ENCODE data around the gene SPG21. TPM values are rescaled to one million over a fixed set of nuclear protein-coding genes. Genes with fewer than 3 reads are reported as not detected.

Gene SPG21
- total and polyA plus RNA-seq, 10 donors: 48.9 to 101 (median 80.6) TPM

GRCh38 chr15:64944961-64945360, 44.8 kb downstream of the SPG21 start:
- TF ChIP-seq POLR2A (IDR thresholded peaks at IDR 0.05) (no peak), POLR2AphosphoS5 (IDR thresholded peaks at IDR 0.05) (no peak)
- TF ChIP-seq, protein P1, sequence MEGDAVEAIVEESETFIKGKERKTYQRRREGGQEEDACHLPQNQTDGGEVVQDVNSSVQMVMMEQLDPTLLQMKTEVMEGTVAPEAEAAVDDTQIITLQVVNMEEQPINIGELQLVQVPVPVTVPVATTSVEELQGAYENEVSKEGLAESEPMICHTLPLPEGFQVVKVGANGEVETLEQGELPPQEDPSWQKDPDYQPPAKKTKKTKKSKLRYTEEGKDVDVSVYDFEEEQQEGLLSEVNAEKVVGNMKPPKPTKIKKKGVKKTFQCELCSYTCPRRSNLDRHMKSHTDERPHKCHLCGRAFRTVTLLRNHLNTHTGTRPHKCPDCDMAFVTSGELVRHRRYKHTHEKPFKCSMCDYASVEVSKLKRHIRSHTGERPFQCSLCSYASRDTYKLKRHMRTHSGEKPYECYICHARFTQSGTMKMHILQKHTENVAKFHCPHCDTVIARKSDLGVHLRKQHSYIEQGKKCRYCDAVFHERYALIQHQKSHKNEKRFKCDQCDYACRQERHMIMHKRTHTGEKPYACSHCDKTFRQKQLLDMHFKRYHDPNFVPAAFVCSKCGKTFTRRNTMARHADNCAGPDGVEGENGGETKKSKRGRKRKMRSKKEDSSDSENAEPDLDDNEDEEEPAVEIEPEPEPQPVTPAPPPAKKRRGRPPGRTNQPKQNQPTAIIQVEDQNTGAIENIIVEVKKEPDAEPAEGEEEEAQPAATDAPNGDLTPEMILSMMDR (IDR thresholded peaks at IDR 0.05 in 8 of 11, conservative IDR thresholded peaks at IDR 0.05 in 3 of 11): no peak
- WGBS, 5 donors: 66 to 72% (median 69%) methylated on average over 4 of the region's 4 CpGs
- H3K27ac ChIP-seq: no peak overlapping the region
- no peaks in the 10 kb centered on the region for H3K9me3 ChIP-seq
- H3K27me3 ChIP-seq (replicated peaks in 1 of 7): no peaks in the 10 kb centered on the region
- no peak overlapping the region for H3K4me3 ChIP-seq
- H3K4me1 ChIP-seq: no peaks in the 10 kb centered on the region
- DNase-seq: no peak
- peaks cover 0 to 82% (median 14%) of the 10 kb centered on the region in 6 donors for H3K36me3 ChIP-seq
- intact Hi-C loops (cut with DNase I; ENCODE audit: low total_unique reads): no loop called here

- no peak for DNase-seq
- WGBS, 5 donors: 83 to 95% (median 88%) methylated on average over 6 of the region's 6 CpGs
- Histone ChIP-seq H3K4me3 (no peak overlapping the region), H3K27me3 (replicated peaks in 1 of 7) (no peaks in the 10 kb centered on the region), H3K27ac (no peak overlapping the region), H3K9me3 (no peaks in the 10 kb centered on the region), H3K4me1 (no peaks in the 10 kb centered on the region), H3K36me3 (peaks cover 0 to 77% (median 7%) of the 10 kb centered on the region in 6 donors)
- intact Hi-C loops (cut with DNase I; ENCODE audit: low total_unique reads): no loop called here
- no peak for TF ChIP-seq POLR2A (IDR thresholded peaks at IDR 0.05)
- TF ChIP-seq POLR2AphosphoS5 (IDR thresholded peaks at IDR 0.05): no peak
- TF ChIP-seq, protein P1 (IDR thresholded peaks at IDR 0.05 in 8 of 11, conservative IDR thresholded peaks at IDR 0.05 in 3 of 11): no peak
Observed at GRCh38 chr15:64943512-64944225, 46.0 kb downstream of the SPG21 start.

- DNase-seq: no peak
- no peaks in the 10 kb centered on the region for H3K4me1 ChIP-seq
- 82 to 93% (median 90%) methylated on average over 8 of the region's 8 CpGs for WGBS, 5 donors
- intact Hi-C loops (cut with DNase I; ENCODE audit: low total_unique reads): no loop called here
- H3K27me3 ChIP-seq (replicated peaks in 1 of 7): no peaks in the 10 kb centered on the region
- H3K36me3 ChIP-seq: peaks cover 0 to 69% (median 6%) of the 10 kb centered on the region in 6 donors
- H3K4me3 ChIP-seq: no peak overlapping the region
- H3K9me3 ChIP-seq: no peaks in the 10 kb centered on the region
- no peak overlapping the region for H3K27ac ChIP-seq
- peak in 2 of 3 donors; percentile 20 to 26 for TF ChIP-seq POLR2AphosphoS5 (IDR thresholded peaks at IDR 0.05)
- TF ChIP-seq, protein P1 (IDR thresholded peaks at IDR 0.05 in 8 of 11, conservative IDR thresholded peaks at IDR 0.05 in 3 of 11): no peak
Observed at GRCh38 chr15:64942356-64942755, 47.4 kb downstream of the SPG21 start.

DNA sequence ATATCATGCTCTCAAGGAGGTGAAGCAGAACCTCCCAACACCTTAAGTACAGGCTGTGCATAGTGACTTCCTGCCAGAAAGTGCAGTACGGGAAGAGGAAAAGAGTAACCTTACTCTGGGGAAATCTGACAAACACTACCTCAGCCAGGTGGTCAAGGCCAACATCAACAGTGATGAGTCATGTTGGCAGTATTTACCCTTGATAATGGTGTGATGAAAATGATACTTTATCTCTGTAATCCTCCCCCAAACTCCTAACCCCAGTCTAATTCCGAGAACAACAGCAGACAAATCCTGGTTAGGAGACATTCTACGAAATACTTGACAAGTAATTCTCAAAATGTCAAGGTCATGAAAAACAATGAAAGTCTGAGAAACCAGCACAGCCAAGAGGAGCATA, 51.5 kb downstream of the SPG21 start:
- TF ChIP-seq POLR2AphosphoS5 (IDR thresholded peaks at IDR 0.05) (no peak), POLR2A (IDR thresholded peaks at IDR 0.05) (no peak)
- TF ChIP-seq, protein P1 (IDR thresholded peaks at IDR 0.05 in 8 of 11, conservative IDR thresholded peaks at IDR 0.05 in 3 of 11): no peak
- no peak overlapping the region for H3K27ac ChIP-seq
- H3K4me1 ChIP-seq: no peaks in the 10 kb centered on the region
- intact Hi-C loops (cut with DNase I; ENCODE audit: low total_unique reads): no loop called here
- no peaks in the 10 kb centered on the region for H3K27me3 ChIP-seq (replicated peaks in 1 of 7)
- whole genome bisulfite sequencing, 5 donors: 61 to 70% (median 65%) methylated on average over 3 of the region's 3 CpGs
- peaks cover 0 to 78% (median 14%) of the 10 kb centered on the region in 6 donors for H3K36me3 ChIP-seq
- H3K9me3 ChIP-seq: no peaks in the 10 kb centered on the region
- DNase-seq: no peak
- no peak overlapping the region for H3K4me3 ChIP-seq
